ENCODE results near the gene HDAC1.

DNA sequence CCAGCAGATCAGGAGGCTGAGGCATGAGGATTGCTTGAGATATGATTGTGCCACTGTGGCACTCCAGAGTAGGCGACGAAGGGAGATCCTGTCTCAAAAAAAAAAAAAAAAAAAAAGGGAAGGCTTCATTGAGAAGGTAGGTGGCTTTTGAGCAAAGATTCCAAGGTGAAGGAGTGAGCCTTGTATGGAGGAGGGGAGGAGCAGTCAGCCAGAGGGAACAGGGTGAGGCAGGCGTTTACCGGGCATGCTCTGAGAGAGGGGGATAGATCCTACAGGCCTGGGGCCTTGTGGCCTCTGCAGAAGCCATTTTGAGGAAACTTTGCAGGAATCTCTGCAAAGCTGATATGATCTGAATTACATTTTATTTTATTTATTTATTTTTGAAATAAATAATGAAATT lies 5.1 kb upstream of the HDAC1 start:
- TF ChIP-seq, protein P1, sequence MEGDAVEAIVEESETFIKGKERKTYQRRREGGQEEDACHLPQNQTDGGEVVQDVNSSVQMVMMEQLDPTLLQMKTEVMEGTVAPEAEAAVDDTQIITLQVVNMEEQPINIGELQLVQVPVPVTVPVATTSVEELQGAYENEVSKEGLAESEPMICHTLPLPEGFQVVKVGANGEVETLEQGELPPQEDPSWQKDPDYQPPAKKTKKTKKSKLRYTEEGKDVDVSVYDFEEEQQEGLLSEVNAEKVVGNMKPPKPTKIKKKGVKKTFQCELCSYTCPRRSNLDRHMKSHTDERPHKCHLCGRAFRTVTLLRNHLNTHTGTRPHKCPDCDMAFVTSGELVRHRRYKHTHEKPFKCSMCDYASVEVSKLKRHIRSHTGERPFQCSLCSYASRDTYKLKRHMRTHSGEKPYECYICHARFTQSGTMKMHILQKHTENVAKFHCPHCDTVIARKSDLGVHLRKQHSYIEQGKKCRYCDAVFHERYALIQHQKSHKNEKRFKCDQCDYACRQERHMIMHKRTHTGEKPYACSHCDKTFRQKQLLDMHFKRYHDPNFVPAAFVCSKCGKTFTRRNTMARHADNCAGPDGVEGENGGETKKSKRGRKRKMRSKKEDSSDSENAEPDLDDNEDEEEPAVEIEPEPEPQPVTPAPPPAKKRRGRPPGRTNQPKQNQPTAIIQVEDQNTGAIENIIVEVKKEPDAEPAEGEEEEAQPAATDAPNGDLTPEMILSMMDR (conservative IDR thresholded peaks at IDR 0.05; ENCODE audit: low read length) = no peak
- no peak for TF ChIP-seq EZH2phosphoT487 (IDR thresholded peaks at IDR 0.05; ENCODE audit: borderline replicate concordance, low read depth, low read length)
